HG03175 (cell line): Measurements from ENCODE around the gene LARP1B.
A peak's percentile ranks its signal among the peaks of the same experiment; 100 is the strongest.
"Not testable (repeated sequence)": the region's sequence is repeated elsewhere in the genome, so short reads cannot be mapped to it uniquely, and the experiment has no call there.

Experiments used
- ATAC-seq: cut with Tn5 transposase; IDR thresholded peaks from one replicate; pipeline ENCODE4 v1.9.1; 2021; ENCODE audit warnings: mild to moderate bottlenecking, moderate library complexity; ENCODE audit not compliant: unreplicated experiment

Gene LARP1B

GRCh38 chr4:128060699-128061565 lies at the start of gene LARP1B:
Gene LARP1B, plus strand, starts transcription at chr4:128061312. Its CDS starts 13,640 bp downstream, at chr4:128074952.
- peak; percentile 90 for ATAC-seq

- ATAC-seq, result no peak
These were observed 35.8 kb upstream of the LARP1B start for GRCh38 chr4:128025319-128025718.

- ATAC-seq, result no peak
These were observed 31.2 kb upstream of the LARP1B start for GRCh38 chr4:128029907-128030306.

- ATAC-seq, result no peak
These were observed 29.2 kb upstream of the LARP1B start for GRCh38 chr4:128031756-128032384.

- ATAC-seq, result no peak
These were observed 21.5 kb upstream of the LARP1B start for GRCh38 chr4:128039568-128039967.

- ATAC-seq, result not testable (repeated sequence)
These were observed 14.1 kb upstream of the LARP1B start for GRCh38 chr4:128047019-128047418.

- not testable (repeated sequence) for ATAC-seq
These were observed 13.6 kb upstream of the LARP1B start for GRCh38 chr4:128047514-128047913.

- not testable (repeated sequence) for ATAC-seq
These were observed 9.9 kb upstream of the LARP1B start for GRCh38 chr4:128051229-128051628.

GRCh38 chr4:128054907-128055306 lies 6.2 kb upstream of the LARP1B start:
- not testable (repeated sequence) for ATAC-seq

GRCh38 chr4:128055441-128056206 lies 5.5 kb upstream of the LARP1B start:
- ATAC-seq, result not testable (repeated sequence)

- no peak for ATAC-seq
These were observed 4.7 kb upstream of the LARP1B start for GRCh38 chr4:128056396-128056795.

GRCh38 chr4:128060121-128060698 lies 902 bp upstream of the LARP1B start:
- ATAC-seq, result no peak

GRCh38 chr4:128061566-128062536 lies 739 bp downstream of the LARP1B start:
- peak; percentile 46 for ATAC-seq

GRCh38 chr4:128066453-128066820 lies 5.3 kb downstream of the LARP1B start:
- ATAC-seq, result not testable (repeated sequence)

GRCh38 chr4:128068918-128069317 lies 7.8 kb downstream of the LARP1B start:
- ATAC-seq, result peak; percentile 72

- ATAC-seq, result no peak
These were observed 15.4 kb downstream of the LARP1B start for GRCh38 chr4:128076464-128076863.

GRCh38 chr4:128095293-128095692 lies 34.2 kb downstream of the LARP1B start:
- not testable (repeated sequence) for ATAC-seq

- ATAC-seq, result no peak
These were observed 46.7 kb downstream of the LARP1B start for GRCh38 chr4:128107766-128108165.

GRCh38 chr4:128123036-128123435 lies 61.9 kb downstream of the LARP1B start:
- ATAC-seq, result no peak

- no peak for ATAC-seq
These were observed 69.5 kb downstream of the LARP1B start for GRCh38 chr4:128130621-128131020.
